Stimulated activated CD4-positive, alpha-beta T cell treated with anti-CD3 and anti-CD28 coated beads, Interleukin-1b, Interleukin-23, amount 100 ng/mL, for 24 hours (primary cell): Measurements from ENCODE around the gene OR4D1.

Source experiments
- DNase-seq, 4 experiments: peaks; one replicate each; pipeline ENCODE4 v3.0.0-alpha.2; 2020; ENCODE audit warnings: low read depth in 4 of 4, low spot score in 1 of 4

Gene OR4D1

GRCh38 chr17:58192612-58193011 is 44.4 kb downstream of the OR4D1 start, which contains the start of gene EPX:
Gene EPX, plus strand, starts transcription at chr17:58192726. Its CDS starts 121 bp downstream, at chr17:58192847.
- no peak for DNase-seq

DNA sequence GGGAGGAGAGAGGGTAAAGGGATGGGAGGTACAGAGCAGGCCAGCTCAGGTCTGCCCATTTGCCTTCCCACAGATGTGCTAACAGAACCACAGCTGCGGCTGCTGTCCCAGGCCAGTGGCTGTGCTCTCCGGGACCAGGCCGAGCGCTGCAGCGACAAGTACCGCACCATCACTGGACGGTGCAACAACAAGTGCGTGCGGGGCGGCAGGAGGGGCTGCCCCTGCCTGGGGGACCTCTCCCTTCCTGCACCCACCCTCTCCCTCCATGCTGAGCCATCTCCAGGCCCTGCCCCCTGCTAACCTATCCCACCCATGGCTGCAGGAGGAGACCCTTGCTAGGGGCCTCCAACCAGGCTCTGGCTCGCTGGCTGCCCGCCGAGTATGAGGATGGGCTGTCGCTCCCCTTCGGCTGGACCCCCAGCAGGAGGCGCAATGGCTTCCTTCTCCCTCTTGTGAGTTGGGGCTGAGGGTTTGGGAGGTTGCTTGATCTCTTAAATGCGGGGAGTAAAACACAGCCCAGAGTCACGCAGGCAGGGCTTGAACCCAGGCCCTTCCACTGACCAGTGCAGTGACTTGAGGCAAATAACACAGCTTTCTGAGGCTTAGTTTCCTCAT is 45.6 kb downstream of the OR4D1 start:
- no peak for DNase-seq

GRCh38 chr17:58195518-58196123 is 47.4 kb downstream of the OR4D1 start:
- DNase-seq, result no peak

GRCh38 chr17:58196610-58197009 is 48.4 kb downstream of the OR4D1 start:
- DNase-seq, result no peak

- peak in 3 of 4 experiments; percentile 34 to 61 (median 46) for DNase-seq
Observed at GRCh38 chr17:58200024-58200633, 51.9 kb downstream of the OR4D1 start.

DNA sequence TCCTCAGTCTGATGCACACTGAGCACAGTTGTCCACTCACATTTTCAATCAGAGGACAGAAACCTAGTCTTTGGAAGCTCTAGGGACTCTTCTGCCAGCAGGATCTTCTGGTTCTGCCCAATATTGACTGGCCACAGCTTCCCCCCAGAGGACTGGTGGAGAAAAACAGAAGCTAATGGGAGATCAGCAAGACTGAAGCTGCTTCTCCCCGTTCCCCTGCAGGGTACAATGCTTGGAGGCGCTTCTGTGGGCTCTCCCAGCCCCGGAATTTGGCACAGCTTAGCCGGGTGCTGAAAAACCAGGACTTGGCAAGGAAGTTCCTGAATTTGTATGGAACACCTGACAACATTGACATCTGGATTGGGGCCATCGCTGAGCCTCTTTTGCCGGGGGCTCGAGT is 54.7 kb downstream of the OR4D1 start:
- no peak for DNase-seq

GRCh38 chr17:58204796-58205195 is 56.6 kb downstream of the OR4D1 start:
- no peak for DNase-seq

DNA sequence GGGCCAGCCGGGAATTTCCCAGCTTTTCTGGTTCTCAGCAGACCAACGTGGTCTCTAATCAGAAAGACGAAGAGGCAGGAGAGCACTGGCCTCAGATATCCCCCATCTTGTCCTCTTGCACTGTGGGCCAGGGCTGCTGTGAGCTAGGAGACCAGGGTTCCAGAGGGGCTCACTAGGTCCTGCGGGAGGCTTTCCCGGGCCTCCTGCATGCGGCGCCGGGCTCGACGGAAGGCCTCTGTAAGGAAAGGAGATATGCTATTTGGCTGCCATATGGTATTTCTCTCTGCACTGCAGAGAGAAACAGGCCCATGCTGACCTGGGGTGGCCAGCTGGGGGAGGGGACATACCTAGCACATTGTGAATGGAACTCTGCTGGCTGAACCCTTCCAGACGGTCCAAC is 57.8 kb downstream of the OR4D1 start:
- DNase-seq, result no peak

DNA sequence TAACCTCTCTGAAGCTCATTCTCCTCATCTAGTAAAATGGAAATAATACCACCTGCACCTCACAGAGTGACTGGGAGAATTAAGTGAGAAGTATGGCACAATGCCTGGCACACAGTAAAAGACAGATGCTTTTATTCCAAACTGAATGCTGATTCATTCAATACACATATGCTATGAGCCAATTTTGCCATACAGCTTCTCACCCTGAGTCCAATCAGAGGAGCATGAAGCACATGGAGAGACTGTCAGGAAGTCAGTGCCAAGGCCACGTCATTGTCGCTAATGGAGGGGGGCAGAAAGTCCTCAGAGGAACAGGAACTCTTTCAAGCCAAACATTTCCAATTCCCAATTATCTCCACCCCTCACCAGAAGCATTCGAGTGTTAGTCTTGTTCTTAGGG is 59.3 kb downstream of the OR4D1 start:
- DNase-seq, result no peak

GRCh38 chr17:58208344-58208743 is 60.2 kb downstream of the OR4D1 start:
- no peak for DNase-seq
